Occipital lobe (tissue), 2 donors: Measurements from ENCODE around the gene ZSCAN32. TPM values are rescaled to one million over a fixed set of nuclear protein-coding genes. Genes with fewer than 3 reads are reported as not detected.

Experiments
- DNase-seq: peaks from one replicate; lab custom pipeline; 2025; lab: John Stamatoyannopoulos, UW
- total RNA-seq: library from RNA; depleted of rRNA; stranded (reverse); fragments of >200 nt; gene quantifications from one replicate; pipeline ENCODE4 v1.2.3, GENCODE V29; 2014

The ZSCAN32 gene
- total RNA-seq, 1 donor from 2014 or later = 10.5 TPM

- DNase-seq = no peak
Measured at GRCh38 chr16:3358871-3359270, 41.9 kb downstream of the ZSCAN32 start.

GRCh38 chr16:3356118-3356517, 44.7 kb downstream of the ZSCAN32 start:
- DNase-seq = no peak

GRCh38 chr16:3355589-3355988, 45.2 kb downstream of the ZSCAN32 start, which contains the start of gene OR2C1:
OR2C1 (plus strand) TSS chr16:3355889; CDS start chr16:3355941, 52 bp downstream.
- DNase-seq = no peak

- DNase-seq = no peak
Measured at GRCh38 chr16:3349175-3349574, 51.6 kb downstream of the ZSCAN32 start.

- DNase-seq = no peak
Measured at GRCh38 chr16:3348547-3349167, 52.1 kb downstream of the ZSCAN32 start.

GRCh38 chr16:3347586-3347985, 53.2 kb downstream of the ZSCAN32 start:
- no peak for DNase-seq

GRCh38 chr16:3346041-3346440, 54.8 kb downstream of the ZSCAN32 start:
- DNase-seq = no peak

Other genes starting within 250 kb of the ZSCAN32 start
- gene OR1F1, start 212.8 kb downstream of the ZSCAN32 start, total RNA-seq = 0.78 TPM
- 17.9 TPM for gene ZNF200, start 165.8 kb downstream of the ZSCAN32 start, total RNA-seq
- gene MEFV, start 144.4 kb downstream of the ZSCAN32 start, total RNA-seq = 0.47 TPM
- gene ZNF263, start 117.5 kb downstream of the ZSCAN32 start, total RNA-seq = 55.4 TPM
- 26.4 TPM for gene TIGD7, start 95.6 kb downstream of the ZSCAN32 start, total RNA-seq
- 35.4 TPM for gene ZNF75A, start 95.5 kb downstream of the ZSCAN32 start, total RNA-seq
- 0.62 TPM for gene OR2C1, start 45.1 kb downstream of the ZSCAN32 start, total RNA-seq
- 8.0 TPM for gene ZNF174, start 211 bp upstream of the ZSCAN32 start, total RNA-seq
- gene ZNF597, start 42.5 kb upstream of the ZSCAN32 start, total RNA-seq = 4.4 TPM
- gene NAA60, start 42.7 kb upstream of the ZSCAN32 start, total RNA-seq = 12.2 TPM
- not detected for gene C16orf90, start 94.5 kb upstream of the ZSCAN32 start, total RNA-seq
- 38.4 TPM for gene CLUAP1, start 100.0 kb upstream of the ZSCAN32 start, total RNA-seq
- 0.62 TPM for gene NLRC3, start 176.4 kb upstream of the ZSCAN32 start, total RNA-seq
- 6.2 TPM for gene SLX4, start 210.6 kb upstream of the ZSCAN32 start, total RNA-seq